GM21447 (cell line): ENCODE measurements around the gene TMEM106B.
A peak's percentile ranks its signal among the peaks of the same experiment; 100 is the strongest.

Experiments used
- ATAC-seq: cut with Tn5 transposase; IDR thresholded peaks from one replicate; pipeline ENCODE4 v1.9.1; 2021; ENCODE audit not compliant: unreplicated experiment

Gene TMEM106B

DNA sequence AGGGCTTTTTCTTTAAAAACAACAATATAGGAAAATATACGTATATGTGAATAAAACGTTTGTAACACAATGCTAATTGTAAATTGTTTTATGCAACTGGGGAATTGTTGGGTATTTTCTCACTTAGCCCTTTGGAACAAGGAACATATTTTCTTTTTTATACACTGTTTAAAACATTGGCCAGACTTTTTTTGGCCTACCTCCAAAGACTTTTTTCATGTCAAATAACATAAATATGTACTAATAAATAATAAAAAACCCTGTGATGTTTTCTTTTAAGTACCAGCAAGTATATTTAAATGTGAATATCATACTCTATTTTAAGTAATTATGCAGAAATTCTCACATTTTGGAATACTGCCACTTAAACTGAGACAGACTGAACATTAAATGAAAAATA, 15.7 kb downstream of the TMEM106B start:
- ATAC-seq, result no peak

DNA sequence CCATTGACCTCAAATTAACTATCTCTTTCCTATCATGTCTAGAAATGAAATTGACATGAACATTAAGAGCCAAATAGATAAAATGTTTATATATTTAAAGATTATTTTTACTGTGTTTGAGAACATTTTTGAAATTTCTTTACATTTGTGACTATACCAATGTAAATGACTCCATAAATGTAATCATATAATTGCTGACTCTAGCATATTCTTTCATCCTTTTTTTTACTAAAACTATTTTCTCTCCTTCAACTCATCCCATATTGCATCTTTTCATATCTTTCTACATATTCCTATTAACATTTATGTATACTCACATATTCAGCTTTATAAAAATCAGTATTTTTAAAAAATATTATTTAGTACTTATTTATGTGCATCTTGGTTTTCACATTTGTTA, 16.9 kb downstream of the TMEM106B start:
- no peak for ATAC-seq

DNA sequence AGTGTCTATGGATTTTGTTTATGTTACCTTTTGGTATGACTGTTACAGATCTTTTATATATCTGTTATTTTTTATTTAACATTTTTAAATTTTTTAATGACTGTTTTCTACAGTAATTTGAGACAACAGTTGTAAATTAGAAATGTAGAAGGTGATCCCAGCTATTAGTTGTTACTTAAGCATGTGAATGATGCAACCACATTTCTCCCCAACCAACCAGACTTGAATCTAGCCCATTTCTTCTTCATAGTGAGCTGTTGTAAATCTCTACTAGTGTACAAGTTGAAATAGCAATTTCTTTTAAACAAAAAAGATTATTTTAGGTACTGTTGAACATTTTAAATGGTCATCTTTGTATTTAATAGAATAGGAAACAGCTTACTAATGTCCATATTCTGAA, 18.0 kb downstream of the TMEM106B start:
- ATAC-seq, result no peak

DNA sequence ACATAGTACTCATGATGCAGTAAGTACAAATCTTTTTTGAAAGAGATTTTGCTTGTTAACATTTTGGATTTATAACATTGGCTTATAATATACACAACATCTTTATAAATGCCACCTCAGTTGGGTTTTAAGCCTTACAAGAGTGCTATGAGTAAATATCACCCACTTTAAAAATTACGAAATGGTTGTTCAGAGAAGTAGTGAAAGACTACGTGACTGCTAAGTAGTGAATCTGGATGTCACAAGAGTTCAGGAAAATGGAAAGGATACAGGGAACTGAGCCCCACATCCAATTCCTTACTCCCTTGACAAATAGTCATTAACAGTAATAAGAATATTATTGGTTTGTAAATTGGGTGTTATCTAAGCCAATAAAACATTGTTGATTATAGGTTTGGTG, 20.0 kb downstream of the TMEM106B start:
- ATAC-seq, result no peak

DNA sequence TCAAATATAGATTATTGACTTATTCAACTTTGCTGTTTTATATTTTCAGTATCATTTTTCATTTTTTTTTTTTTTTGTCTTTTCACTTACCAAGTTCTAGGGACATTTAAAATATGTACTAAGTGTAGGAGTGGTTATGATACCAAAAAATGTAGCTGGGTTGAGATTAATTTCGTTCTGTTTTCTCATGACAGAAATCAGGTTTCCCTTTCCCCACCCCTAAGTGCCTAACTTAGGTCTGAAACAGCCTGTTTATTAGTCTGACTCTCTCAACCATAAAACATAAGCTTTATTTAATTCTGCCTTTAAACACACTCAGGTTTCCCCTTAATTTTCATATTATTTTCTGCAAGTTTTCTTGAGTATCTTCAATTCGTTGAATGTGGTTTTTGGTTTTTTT, 22.1 kb downstream of the TMEM106B start:
- no peak for ATAC-seq

DNA sequence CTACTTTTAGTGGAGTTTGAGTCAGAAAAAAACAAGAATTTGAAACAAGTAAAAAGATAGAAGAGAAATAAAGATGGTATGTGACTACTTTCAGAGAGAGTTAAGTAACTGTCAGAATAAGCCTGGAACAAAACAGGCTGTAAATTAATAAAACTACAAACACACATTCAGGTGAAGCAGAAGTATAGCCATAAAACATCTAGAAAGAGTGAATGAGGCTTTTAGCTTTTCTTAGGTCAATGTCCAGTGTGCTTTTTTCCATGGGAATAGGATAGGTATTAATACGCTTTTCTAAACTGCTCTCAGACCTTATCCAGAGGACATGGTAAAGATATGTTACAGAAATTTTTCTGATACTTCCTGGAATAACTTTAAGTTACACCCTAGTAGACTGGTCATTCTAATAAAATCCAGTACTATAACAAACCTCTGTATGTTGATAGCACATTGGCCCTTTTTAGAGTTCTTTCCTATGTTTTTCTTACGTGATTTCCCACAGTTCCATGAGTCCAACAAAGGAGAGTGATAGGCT, 23.3 kb downstream of the TMEM106B start:
- no peak for ATAC-seq

DNA sequence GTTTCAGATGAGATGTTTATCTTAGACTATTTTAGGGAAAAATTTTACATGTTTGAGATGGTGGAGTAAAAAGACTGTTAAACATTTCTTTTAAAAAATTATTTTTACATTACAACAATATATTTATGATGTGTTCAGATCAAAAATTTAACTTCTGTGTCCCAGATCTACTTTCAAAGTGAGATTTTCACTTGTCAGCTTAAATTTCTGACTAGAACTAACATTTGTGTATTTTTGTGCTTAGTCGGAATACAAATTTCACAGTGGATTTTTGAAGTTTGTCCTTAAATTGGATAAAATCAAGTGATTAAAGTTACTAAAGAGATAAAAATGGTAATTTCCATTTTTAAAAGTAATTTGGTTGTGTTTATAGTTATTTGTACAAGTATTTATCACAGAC, 24.9 kb downstream of the TMEM106B start:
- no peak for ATAC-seq

DNA sequence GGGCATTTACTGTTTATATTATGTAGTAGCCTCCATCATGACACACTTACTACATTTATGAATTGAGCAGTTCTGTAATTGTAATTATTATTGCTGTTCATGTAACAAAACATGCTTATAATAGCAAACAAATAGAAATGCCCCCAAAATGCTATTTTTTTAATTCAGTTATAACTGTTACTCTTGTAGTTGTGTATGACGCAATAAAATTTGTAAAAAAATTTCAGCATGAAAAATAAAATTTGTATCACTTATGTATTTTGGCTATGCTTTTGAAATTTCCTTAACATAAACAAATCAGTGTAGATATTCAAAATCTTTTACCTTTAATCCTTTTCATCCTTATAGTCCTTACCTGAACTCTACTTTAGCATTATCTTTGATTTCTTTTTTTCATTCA, 25.9 kb downstream of the TMEM106B start:
- ATAC-seq, result no peak

DNA sequence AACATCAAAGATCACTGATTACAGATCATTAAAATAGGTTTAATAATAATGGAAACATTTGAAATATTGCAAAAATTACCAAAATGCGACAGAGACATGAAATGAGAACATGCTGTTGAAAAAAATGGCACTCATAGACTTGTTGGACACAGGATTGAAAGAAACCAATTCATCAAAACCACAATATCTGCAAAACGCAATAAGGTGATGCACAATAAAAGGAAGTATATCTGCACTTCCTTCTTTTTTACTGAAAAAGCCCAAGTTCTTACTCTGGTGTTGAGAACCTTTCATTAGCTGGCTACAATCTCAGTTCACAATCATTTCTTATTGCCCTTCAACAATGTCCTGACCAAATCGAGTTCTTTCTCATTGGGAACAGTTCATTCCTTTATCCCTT, 28.7 kb downstream of the TMEM106B start:
- no peak for ATAC-seq

DNA sequence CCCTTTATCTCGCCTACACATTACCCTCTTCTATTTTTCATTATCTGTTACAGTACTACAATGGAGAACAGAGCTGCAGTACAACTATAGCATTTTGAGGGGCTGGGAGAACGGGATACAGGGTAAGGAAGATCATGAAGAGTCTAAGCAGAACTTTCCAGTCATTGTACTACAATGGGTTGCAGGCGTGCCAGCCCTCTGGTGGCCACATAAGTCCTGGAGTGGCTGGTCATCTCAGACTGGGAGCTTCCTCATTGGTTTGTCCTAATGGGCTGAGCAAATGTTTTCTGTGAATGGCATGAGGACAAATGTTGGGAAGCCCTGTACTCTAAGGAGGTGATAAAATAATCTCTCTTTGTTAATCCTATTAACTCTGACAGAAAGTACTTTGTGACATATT, 33.0 kb downstream of the TMEM106B start:
- ATAC-seq, result no peak

DNA sequence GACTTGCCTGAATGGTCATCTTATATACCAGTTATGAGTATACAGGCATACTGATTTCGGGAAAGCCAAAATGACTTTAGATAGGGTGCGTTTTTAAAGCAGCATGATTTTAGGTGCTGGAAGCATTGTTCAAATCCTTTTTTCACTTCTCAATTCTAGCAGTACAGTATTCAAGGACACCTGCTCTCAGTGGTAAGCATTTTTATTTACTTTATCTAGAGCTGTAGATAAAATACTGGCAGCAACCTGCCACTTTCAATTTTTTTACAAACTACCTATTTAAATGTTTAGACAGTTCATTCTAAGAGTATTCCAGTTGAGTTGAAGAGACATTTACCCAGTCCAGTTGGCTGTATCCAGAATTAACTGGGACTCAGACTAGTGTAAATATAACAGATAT, 33.6 kb downstream of the TMEM106B start:
- no peak for ATAC-seq

DNA sequence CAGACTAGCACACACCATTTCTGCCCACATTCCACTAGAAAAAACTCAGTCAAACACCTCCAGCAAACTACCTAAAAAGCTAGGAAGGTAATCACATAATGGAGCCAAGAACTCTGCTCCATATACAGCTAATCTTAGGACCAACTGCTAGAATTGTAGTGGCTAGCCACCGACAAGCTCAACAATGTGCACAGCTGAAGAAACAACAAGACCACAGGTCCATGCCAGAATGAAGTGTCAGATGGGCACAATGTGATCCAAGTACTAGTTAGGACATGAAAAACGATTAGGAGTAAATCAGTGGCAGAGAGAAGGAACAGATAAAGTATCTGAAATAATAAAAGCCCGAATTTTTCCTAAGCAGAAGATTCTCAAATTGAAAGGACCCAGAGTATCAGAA, 38.6 kb downstream of the TMEM106B start:
- ATAC-seq, result no peak

DNA sequence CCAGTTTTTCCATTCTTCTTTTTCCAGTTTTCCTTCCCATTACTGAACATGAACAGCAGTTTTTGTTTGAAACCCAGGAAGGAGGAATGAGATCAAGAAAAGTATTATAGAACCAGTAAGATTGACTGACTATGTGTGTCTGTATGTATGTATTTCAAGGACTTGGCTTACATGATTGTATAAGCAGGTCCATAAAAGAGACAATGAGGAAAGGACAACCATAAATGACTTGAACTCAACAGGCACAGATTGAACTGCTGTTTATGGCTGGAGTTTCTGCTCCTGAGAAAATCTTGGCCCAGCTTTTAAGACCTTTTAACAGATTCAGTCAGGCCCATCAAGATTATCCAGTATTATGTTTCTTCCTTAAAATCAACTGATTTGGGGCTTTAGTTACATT, 39.1 kb downstream of the TMEM106B start:
- ATAC-seq, result no peak

DNA sequence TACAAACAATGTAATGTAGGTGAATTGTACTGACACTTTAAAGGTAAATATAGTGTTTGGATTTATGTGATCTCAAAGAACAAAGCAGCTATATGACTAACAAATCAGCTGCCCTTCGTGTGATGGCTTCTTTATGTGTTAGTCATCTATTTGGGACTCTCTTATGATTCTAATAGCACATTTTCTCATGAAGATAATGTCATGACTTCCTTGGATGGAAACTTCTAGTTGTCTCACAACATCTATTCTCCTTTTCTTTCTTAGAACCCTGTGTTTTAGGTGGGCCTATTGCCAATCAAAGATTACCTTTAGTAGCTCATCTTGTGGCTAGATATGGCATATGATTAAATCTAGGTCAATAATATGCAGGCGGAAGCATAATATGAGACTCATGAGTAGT, 45.0 kb downstream of the TMEM106B start:
- no peak for ATAC-seq

DNA sequence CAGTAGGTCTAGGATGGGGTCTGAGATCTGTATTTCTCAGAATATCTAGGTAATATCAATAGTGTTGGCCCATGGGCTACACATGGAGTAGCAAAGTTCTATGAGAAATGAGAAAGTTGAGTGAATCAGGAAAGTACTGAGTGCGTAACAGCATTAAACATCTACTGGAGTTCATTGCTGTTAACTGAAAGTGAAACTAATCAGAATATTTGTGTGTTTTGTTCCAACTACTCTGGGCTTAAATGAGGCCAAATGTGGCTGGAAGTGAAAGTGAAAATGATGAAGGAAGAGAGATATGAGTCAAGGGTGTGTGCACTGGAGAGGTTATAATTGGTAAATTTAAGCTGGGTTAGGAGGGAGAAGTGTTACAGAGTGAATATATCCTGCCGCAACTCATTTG, 46.5 kb downstream of the TMEM106B start:
- peak; percentile 100 for ATAC-seq

DNA sequence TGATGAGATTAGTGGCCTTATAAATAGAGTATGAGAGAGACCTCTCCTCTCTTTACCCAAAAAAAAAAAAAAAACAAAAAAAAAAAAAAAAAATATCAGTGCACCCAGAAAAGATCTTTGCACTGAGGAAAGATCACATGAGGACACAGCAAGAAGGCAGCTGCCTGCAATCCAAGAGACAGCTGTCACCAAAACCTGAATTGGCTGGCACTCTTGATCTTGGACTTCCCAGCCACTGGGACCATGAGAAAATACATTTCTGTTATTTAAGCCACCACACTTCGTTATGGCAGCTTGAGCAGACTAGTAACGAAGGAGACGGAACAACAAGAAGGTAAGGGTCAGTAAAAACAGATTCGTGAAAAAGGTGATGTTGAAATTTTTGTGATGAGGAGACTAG, 47.0 kb downstream of the TMEM106B start:
- ATAC-seq, result no peak

DNA sequence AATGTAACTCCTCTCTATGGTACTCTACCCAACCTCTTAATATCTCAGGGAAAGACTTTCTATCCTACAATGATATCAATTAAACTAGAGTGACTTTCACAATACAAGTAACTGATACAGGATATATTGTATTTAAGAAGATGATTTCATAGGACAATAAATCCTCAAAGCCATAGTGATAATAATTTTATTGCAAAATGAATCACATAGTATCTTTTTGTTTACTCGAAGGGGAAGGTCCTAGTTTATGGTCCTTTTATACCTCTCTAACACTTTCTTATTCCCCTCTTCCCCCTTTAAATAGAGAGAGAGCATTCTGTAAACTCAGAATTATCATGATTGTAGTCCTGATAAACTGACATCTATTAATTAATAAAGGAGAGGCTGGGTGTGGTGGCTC, 56.4 kb downstream of the TMEM106B start:
- no peak for ATAC-seq

DNA sequence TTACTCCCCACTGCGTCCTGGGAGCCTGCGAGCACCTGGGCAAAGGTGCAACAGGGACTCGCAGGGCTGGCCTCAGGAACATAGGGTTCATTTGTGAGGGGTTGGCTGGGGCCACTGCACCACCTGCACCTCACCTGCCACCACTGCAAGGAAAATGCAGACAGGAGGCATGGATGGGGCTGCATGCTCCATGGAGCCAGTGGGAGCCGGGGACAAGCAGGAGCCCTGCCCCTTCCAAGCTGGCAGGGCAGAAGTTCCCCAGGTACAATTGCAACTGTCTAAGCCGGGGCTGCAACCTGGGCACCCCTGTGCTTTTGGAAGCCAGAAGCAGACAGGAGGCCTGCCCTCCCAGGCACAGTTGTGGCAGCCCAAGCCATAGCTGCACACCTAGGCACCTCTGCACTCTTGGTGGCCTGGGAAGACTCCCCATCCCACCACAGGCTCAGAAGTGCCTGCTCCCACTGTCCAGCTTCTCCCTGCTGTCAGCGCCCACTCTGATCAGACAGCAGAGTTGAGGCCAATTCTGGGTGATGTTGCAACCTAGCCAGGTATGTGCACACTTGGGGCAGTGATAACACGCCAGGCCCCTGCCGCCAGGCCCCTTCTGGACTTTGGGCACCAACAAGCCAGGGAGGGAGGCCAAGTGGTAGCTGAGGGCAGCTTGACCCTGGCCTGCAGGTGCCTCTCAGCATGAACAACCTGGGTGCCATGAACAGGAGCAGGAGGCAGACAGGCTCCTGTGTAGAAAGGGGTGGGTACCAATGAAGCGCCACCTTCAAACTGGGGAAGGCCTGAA, 58.2 kb downstream of the TMEM106B start:
- ATAC-seq, result no peak

DNA sequence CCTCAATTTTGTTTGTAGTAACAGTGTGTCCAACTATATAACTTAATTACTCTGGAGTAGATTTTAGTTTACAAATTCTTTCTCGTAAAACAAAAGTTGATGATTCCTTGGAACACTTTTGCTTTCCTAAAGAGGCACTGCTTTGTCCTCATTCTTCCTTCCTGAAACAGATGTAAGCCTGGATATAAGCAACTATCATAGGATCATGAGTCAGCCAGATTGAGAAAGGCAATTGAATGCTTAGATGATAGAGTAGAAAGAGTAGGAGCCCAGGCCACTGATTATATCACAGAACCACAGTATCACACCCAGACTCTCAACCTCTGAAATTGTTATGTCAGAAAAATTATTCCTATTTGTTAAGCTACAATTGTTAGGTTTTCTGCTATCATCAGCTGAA, 69.9 kb downstream of the TMEM106B start:
- no peak for ATAC-seq

DNA sequence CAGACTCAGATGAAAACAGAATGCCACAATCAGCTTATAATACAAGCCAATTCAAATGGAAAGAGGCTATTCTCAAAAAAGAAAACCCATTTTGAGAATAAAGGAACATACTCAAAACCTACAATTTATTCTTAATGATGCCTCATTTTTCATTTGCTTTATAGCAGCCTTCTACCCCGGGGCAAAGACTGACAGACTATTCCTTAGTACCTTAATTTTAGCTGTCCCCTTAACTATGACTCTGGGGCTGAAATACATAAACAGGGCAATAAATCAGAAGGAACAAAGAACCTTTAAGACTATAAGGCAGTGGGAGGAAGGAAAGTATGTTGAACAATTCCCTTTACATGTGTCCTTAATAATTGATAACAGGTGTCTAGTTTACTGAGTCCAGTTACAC, 76.8 kb downstream of the TMEM106B start:
- no peak for ATAC-seq

DNA sequence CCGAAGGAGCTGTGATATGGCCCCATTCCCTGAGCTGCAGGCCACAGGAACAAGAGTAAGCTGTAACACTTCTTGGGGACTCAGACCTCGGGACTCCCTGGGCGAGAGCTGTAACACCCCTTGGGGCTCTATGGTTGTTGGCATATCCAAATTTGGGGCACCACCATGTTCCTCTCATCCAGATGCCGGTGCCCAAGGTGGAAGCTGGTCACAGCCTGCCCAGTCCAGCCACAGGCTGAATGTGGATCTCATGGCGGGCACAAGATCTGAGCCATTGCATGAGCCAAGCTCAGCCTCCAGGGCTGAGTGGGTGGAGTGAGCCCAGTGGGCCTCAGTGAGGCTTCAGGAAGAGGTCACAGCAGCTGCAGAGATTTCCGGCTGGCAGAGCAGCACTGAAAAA, 78.9 kb downstream of the TMEM106B start:
- no peak for ATAC-seq

DNA sequence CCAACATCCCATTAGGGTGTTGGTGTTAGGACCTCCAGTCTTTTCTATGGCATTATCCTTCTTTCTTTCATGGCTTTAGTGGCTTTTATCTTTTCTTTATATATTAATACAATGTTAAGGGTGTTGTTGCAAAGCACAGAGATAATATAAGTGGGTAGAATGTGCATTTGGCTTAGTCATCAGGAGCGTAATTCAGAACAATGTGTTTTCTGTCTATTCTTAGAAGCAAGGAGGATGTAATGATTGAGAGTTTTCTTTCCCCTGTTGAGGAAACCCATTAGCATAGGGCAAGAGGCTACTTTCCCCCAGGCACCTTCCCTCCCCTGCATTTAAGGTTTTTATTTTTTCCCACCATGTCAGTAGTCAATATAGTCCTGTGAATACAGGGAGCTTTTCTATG, 79.7 kb downstream of the TMEM106B start:
- no peak for ATAC-seq

DNA sequence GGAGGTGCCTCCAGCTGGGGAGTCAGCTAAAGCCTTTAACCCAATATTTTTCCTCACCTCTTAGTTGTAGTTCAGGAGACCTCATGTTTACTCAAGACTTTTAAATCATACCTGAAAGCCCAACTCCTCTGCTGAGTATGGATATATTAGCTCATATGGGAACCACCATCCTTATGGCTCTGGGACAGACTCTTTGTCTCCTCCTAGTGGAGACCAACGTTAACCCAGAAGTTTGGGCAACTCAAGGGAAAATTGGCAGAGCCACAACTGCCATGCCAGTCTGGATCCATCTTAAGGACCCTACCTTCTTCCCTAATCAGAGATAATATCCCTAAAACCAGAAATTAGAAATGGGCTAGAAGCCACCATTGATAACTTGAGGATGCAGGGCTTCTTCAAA, 80.8 kb downstream of the TMEM106B start:
- ATAC-seq, result no peak
